A375 (cell line): Measurements from ENCODE around the gene PATZ1. TPM values are rescaled to one million over a fixed set of nuclear protein-coding genes. Genes with fewer than 3 reads are reported as not detected.

Experiments used
- small RNA-seq: library from RNA; depleted of rRNA; stranded (forward); fragments of <200 nt; gene quantifications from one replicate; pipeline ENCODE3, GENCODE V24; 2014
- total RNA-seq: library from RNA; depleted of rRNA; stranded (reverse); fragments of >200 nt; shearing (Covaris generic); gene quantifications from 2 replicates; pipeline ENCODE4 v1.2.3, GENCODE V29; 2014; rRNA removed

Gene PATZ1, protein sequence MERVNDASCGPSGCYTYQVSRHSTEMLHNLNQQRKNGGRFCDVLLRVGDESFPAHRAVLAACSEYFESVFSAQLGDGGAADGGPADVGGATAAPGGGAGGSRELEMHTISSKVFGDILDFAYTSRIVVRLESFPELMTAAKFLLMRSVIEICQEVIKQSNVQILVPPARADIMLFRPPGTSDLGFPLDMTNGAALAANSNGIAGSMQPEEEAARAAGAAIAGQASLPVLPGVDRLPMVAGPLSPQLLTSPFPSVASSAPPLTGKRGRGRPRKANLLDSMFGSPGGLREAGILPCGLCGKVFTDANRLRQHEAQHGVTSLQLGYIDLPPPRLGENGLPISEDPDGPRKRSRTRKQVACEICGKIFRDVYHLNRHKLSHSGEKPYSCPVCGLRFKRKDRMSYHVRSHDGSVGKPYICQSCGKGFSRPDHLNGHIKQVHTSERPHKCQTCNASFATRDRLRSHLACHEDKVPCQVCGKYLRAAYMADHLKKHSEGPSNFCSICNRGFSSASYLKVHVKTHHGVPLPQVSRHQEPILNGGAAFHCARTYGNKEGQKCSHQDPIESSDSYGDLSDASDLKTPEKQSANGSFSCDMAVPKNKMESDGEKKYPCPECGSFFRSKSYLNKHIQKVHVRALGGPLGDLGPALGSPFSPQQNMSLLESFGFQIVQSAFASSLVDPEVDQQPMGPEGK
- 33.9 and 37.5 TPM in 2 replicates for total RNA-seq

DNA sequence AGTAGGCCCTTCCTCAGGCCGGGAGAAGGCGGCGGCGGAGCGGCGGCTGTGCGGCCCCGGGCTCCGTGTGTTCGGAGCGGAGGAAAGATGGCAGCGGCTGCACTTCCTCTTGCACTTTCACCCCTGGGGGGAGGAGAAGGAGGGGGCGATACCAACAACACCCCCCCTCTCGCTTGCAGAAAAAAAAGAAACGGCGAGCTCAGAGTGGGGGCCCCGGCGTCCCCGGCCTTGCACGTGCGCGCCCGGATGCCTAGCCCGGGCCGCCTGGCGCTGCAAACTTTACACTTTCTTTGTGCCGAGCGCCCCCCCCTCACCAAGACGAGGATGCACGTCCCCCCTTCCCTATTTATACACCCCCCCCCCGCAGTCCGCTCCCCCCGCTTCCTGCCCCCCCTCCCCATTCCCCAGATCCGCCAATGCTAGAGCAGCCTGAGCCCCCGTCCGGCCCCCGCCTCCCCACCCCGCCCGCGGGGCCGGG lies at the start of gene PATZ1:
Gene PATZ1, minus strand, starts transcription at position 92 of the 478 bp plus-strand sequence. CDS start 744 bp downstream, outside the sequence.

DNA sequence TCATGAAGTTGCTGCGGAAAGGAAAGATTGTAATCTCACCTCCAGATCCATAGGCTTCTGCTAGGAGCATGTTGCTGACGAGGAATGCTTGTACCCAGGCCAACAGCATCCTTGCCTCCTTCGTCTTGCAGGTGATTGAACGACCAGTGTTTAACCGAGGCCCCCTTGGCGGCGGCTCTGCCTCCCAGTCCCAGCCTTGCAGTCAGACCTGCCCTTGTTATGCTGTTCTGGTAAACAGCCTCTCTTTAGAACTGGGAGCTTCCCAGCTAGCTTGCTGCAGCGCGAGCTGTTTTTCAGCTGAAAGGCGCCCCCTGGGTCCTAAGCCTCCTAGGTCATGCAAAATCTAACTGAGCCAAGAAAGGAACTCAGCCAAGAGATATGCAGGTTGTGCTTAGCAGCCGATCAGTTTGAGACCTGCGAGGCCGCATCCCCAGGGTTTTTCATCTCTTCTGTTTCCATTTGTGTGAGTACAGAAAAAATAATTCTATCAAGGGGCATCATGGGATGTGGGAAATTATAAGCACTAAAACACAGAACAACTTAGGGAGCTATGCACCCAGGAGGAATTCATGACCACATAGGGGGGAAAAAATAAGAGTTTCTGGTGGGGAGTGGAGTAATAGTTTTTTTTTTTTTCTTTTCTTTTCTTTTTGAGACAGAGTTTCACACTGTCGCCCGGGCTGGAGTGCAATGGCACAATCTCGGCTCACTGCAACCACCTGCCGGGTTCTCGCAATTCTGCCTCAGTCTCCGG lies 53.7 kb downstream of the PATZ1 start, which contains the start of gene PIK3IP1:
Gene PIK3IP1, minus strand, starts transcription at position 253 of the 754 bp plus-strand sequence. Its CDS starts 144 bp downstream, at position 109.

Small RNA genes lying within 50 kb of the gene (small RNA-seq; reads per million reads assigned to genes)
- gene RNA5SP496 (not detected), gene RNU6-338P (not detected)

Other genes with a start within 250 kb of the PATZ1 start
- 44.1 and 49.4 TPM in 2 replicates for gene SELENOM, start 238.8 kb downstream of the PATZ1 start, total RNA-seq
- gene INPP5J, start 223.4 kb downstream of the PATZ1 start, total RNA-seq, result 0.77 and 0.87 TPM in 2 replicates
- 0.23 and 0.34 TPM in 2 replicates for gene PLA2G3, start 205.8 kb downstream of the PATZ1 start, total RNA-seq
- gene RNF185, start 186.2 kb downstream of the PATZ1 start, total RNA-seq, result 9.7 and 11.5 TPM in 2 replicates
- gene LIMK2, start 134.0 kb downstream of the PATZ1 start, total RNA-seq, result 11.5 and 13.5 TPM in 2 replicates
- gene PIK3IP1, start 53.9 kb downstream of the PATZ1 start, total RNA-seq, result 0.05 and 0.15 TPM in 2 replicates
- gene DRG1, start 53.3 kb upstream of the PATZ1 start, total RNA-seq, result 49.6 and 50.5 TPM in 2 replicates
- 4.7 and 9.7 TPM in 2 replicates for gene EIF4ENIF1, start 143.5 kb upstream of the PATZ1 start, total RNA-seq
- gene SFI1, start 150.2 kb upstream of the PATZ1 start, total RNA-seq, result 25.8 and 26.4 TPM in 2 replicates